Activated CD4-positive, alpha-beta T cell treated with anti-CD3 and anti-CD28 coated beads for 36 hours (primary cell): Measurements from ENCODE around the gene SLC47A2. TPM values are rescaled to one million over a fixed set of nuclear protein-coding genes. Genes with fewer than 3 reads are reported as not detected.

Source experiments
- ATAC-seq: fragments of 200-7000 bp; cut with Tn5 transposase; one replicate; pipeline ENCODE4 v1.10.0; 2021; ENCODE audit warnings: mild to moderate bottlenecking, moderate library complexity
- CTCF ChIA-PET: fragments of 350-600 bp; sonication (Branson Sonifier 250); formaldehyde crosslinking; loops from one replicate; lab custom pipeline; 2021; ENCODE audit warnings: antibody characterized with exemption; lab: Charles Lee
- POLR2A ChIA-PET: fragments of 350-600 bp; sonication (Branson Sonifier 250); formaldehyde crosslinking; loops from one replicate; lab custom pipeline; 2021; ENCODE audit warnings: antibody characterized with exemption, inconsistent platforms; lab: Charles Lee
- DNase-seq: peaks from one replicate; pipeline ENCODE4 v3.0.0-alpha.2; 2020
- H3K27ac Mint-ChIP-seq: one replicate; pipeline ENCODE4 v1.8.0; 2021; ENCODE audit warnings: mixed read lengths
- H3K27me3 Mint-ChIP-seq: one replicate; pipeline ENCODE4 v1.8.0; 2021; ENCODE audit warnings: mixed read lengths
- H3K36me3 Mint-ChIP-seq: one replicate; pipeline ENCODE4 v1.8.0; 2021; ENCODE audit warnings: low read depth, mixed read lengths
- H3K4me1 Mint-ChIP-seq: one replicate; pipeline ENCODE4 v1.8.0; 2021; ENCODE audit warnings: mixed read lengths
- H3K4me3 Mint-ChIP-seq: one replicate; pipeline ENCODE4 v1.8.0; 2021; ENCODE audit warnings: mild to moderate bottlenecking, moderate library complexity, mixed read lengths
- H3K9me3 Mint-ChIP-seq: one replicate; pipeline ENCODE4 v1.8.0; 2021; ENCODE audit warnings: low read depth, mixed read lengths
- intact Hi-C, 2 experiments: fragments of 100-400 bp; cut with DNase I in 1 of 2; cut with micrococcal nuclease in 1 of 2; formaldehyde crosslinking; loops; one replicate each; pipeline versions ENCODE4 v1.14.2 to v1.15.1; 2022 to 2024; cut with DNase I, micrococcal nuclease
- total RNA-seq, 2 experiments: library from RNA; stranded (reverse); gene quantifications; one replicate each; pipeline ENCODE4 v1.2.3, GENCODE V29; 2021

The SLC47A2 gene
- total RNA-seq, 2 experiments from 2014 or later, result not detected

- ATAC-seq (no peak), DNase-seq (no peak)
- Mint-ChIP-seq H3K9me3 (no peaks in the 10 kb centered on the region), H3K27ac (no peak overlapping the region), H3K4me1 (no peaks in the 10 kb centered on the region), H3K4me3 (no peak overlapping the region), H3K27me3 (peaks cover 13% of the 10 kb centered on the region), H3K36me3 (no peaks in the 10 kb centered on the region)
- ChIA-PET CTCF (interaction anchor here (1.3 kb wide), 1 partner anchor 17 kb away, joined by 4 read pairs; no protein-coding TSS in a partner anchor), POLR2A (no interaction called here)
- intact Hi-C loops, result no loop called here
Observed at GRCh38 chr17:19629449-19629848, 86.9 kb downstream of the SLC47A2 start.

Other genes starting within 250 kb of the SLC47A2 start
- gene SLC47A1, start 182.7 kb downstream of the SLC47A2 start, total RNA-seq, result under 1 TPM in 1 of 2 experiments, not detected in 1; 0.25 TPM
- 10 to 100 TPM; 18.5 to 23.9 TPM for gene ALDH3A2, start 67.8 kb downstream of the SLC47A2 start, total RNA-seq
- not detected for gene ALDH3A1, start 31.7 kb upstream of the SLC47A2 start, total RNA-seq
- gene ULK2, start 151.4 kb upstream of the SLC47A2 start, total RNA-seq, result 10 to 100 TPM; 12.9 to 13.1 TPM